ENCODE results near the gene TIMM17A. TPM values are rescaled to one million over a fixed set of nuclear protein-coding genes. Genes with fewer than 3 reads are reported as not detected.
A peak's percentile ranks its signal among the peaks of the same experiment; 100 is the strongest.

TIMM17A gene
- total RNA-seq, 1 experiment from 2014 or later: 56.1 TPM

DNA sequence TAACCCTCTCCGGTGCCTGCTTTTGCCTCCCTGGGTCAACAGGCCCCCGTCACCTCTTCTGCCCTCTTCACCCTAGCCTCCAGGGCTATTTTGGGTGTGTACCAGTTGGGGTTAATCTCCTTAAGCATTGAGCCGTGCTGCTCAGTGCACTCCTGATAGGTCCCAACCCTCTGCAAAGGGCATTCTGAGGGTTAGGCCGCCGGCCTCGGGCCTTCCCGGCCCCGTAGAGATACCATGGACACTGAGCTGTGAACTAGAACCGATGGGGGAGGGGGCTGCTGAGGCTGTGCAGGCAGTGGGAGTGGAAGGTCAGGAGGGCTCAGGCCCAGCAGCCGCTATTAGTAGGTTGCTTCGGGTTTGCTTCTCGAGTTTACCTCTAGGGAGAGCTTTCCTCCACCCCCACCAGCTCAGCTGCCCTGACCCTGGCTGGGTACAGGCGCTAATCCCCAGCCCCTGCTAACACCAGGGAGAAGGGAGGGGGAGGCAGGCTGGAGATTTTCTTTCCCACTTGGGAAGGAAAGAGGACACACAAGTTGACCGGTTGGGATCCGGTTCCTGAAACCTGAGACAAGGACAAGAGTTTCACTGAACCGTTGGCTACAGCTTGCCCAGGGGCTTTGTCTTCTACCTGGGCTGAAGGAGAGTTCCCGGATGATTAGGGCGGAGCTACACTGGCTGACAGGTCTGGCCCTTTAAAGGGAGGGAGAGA is 13.7 kb upstream of the TIMM17A start (continued):
- TF ChIP-seq ZNF532 (CRISPR knock-in tag; IDR thresholded peaks at IDR 0.05; ENCODE audit: borderline replicate concordance): no peak
- no peak for TF ChIP-seq OVOL2 (CRISPR knock-in tag; IDR thresholded peaks at IDR 0.05; ENCODE audit: borderline replicate concordance)
- TF ChIP-seq, protein P1, sequence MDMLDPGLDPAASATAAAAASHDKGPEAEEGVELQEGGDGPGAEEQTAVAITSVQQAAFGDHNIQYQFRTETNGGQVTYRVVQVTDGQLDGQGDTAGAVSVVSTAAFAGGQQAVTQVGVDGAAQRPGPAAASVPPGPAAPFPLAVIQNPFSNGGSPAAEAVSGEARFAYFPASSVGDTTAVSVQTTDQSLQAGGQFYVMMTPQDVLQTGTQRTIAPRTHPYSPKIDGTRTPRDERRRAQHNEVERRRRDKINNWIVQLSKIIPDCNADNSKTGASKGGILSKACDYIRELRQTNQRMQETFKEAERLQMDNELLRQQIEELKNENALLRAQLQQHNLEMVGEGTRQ (CRISPR knock-in tag; IDR thresholded peaks at IDR 0.05): no peak
- 0 out of 2 replicates have a peak, but pooled peaks have one; percentile 44 for TF ChIP-seq TEAD1 (CRISPR knock-in tag; IDR thresholded peaks at IDR 0.05)
- no peak for TF ChIP-seq ERG (CRISPR knock-in tag; IDR thresholded peaks at IDR 0.05)
- TF ChIP-seq NFE2L1 (CRISPR knock-in tag; IDR thresholded peaks at IDR 0.05): no peak
- no peak for TF ChIP-seq SOX15 (CRISPR knock-in tag; IDR thresholded peaks at IDR 0.05)

GRCh38 chr1:201942129-201942495 is 13.2 kb upstream of the TIMM17A start:
- Mint-ChIP-seq H3K9me3 (no peaks in the 10 kb centered on the region), H3K36me3 (no peaks in the 10 kb centered on the region), H3K4me1 (peaks cover 40% of the 10 kb centered on the region), H3K4me3 (peak overlapping the region; percentile 67), H3K27ac (peak overlapping the region; percentile 92), H3K27me3 (ENCODE audit: low read depth) (peaks cover 14% of the 10 kb centered on the region)
- TF ChIP-seq NFATC4 (CRISPR knock-in tag; IDR thresholded peaks at IDR 0.05) (no peak), ZNF671 (CRISPR knock-in tag; IDR thresholded peaks at IDR 0.05) (0 out of 2 replicates have a peak, but pooled peaks have one; percentile 20), HMGA2 (CRISPR knock-in tag; IDR thresholded peaks at IDR 0.05) (no peak), E2F1 (CRISPR knock-in tag; IDR thresholded peaks at IDR 0.05) (no peak), ZNF416 (CRISPR knock-in tag; IDR thresholded peaks at IDR 0.05) (no peak)
- TF ChIP-seq, protein P2, sequence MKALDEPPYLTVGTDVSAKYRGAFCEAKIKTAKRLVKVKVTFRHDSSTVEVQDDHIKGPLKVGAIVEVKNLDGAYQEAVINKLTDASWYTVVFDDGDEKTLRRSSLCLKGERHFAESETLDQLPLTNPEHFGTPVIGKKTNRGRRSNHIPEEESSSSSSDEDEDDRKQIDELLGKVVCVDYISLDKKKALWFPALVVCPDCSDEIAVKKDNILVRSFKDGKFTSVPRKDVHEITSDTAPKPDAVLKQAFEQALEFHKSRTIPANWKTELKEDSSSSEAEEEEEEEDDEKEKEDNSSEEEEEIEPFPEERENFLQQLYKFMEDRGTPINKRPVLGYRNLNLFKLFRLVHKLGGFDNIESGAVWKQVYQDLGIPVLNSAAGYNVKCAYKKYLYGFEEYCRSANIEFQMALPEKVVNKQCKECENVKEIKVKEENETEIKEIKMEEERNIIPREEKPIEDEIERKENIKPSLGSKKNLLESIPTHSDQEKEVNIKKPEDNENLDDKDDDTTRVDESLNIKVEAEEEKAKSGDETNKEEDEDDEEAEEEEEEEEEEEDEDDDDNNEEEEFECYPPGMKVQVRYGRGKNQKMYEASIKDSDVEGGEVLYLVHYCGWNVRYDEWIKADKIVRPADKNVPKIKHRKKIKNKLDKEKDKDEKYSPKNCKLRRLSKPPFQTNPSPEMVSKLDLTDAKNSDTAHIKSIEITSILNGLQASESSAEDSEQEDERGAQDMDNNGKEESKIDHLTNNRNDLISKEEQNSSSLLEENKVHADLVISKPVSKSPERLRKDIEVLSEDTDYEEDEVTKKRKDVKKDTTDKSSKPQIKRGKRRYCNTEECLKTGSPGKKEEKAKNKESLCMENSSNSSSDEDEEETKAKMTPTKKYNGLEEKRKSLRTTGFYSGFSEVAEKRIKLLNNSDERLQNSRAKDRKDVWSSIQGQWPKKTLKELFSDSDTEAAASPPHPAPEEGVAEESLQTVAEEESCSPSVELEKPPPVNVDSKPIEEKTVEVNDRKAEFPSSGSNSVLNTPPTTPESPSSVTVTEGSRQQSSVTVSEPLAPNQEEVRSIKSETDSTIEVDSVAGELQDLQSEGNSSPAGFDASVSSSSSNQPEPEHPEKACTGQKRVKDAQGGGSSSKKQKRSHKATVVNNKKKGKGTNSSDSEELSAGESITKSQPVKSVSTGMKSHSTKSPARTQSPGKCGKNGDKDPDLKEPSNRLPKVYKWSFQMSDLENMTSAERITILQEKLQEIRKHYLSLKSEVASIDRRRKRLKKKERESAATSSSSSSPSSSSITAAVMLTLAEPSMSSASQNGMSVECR (CRISPR knock-in tag; IDR thresholded peaks at IDR 0.05; ENCODE audit: borderline replicate concordance): no peak
- ATAC-seq (no peak), DNase-seq (ENCODE audit: low spot score) (no peak)
- ChIA-PET POLR2A (interaction anchor here (1.0 to 2.6 kb wide), 6 partner anchors 12 to 68 kb away, joined by 3 to 14 read pairs (median 3); partner anchors contain the start of genes ELF3 and TIMM17A), CTCF (interaction anchor here (0.7 to 2.1 kb wide), 14 partner anchors 9 to 233 kb away, joined by 3 to 51 read pairs (median 4); partner anchors contain the start of genes ELF3, GPR37L1, IPO9 and RNPEP)
